ENCODE data around the gene BMP2K. TPM values are rescaled to one million over a fixed set of nuclear protein-coding genes. Genes with fewer than 3 reads are reported as not detected.
A peak's percentile ranks its signal among the peaks of the same experiment; 100 is the strongest.

The BMP2K gene
- total and polyA plus RNA-seq, 5 donors, result 12.1 to 62.7 (median 52.7) TPM

- intact Hi-C loops (cut with DNase I), result no loop called here
- H3K27me3 ChIP-seq (ENCODE audit: control insufficient read depth, insufficient read depth), result no peaks in the 10 kb centered on the region
- no peak for DNase-seq
- 64% methylated on average over 4 of the region's 4 CpGs for WGBS
- H3K4me3 ChIP-seq (ENCODE audit: low read length), result no peak overlapping the region
- peak; percentile 46 to 61 for ATAC-seq
- no peaks in the 10 kb centered on the region for H3K9me3 ChIP-seq (ENCODE audit: control insufficient read depth, low read length)
- no peak overlapping the region for H3K27ac ChIP-seq (ENCODE audit: low read length)
- no peaks in the 10 kb centered on the region for H3K4me1 ChIP-seq (ENCODE audit: control insufficient read depth, insufficient read depth, low read length)
Observed at GRCh38 chr4:78749258-78749971, 26.7 kb upstream of the BMP2K start.

- WGBS, result 17% methylated on average over 2 of the region's 2 CpGs
- H3K4me1 ChIP-seq (ENCODE audit: control insufficient read depth, insufficient read depth, low read length), result no peaks in the 10 kb centered on the region
- H3K27ac ChIP-seq (ENCODE audit: low read length), result no peak overlapping the region
- no peaks in the 10 kb centered on the region for H3K9me3 ChIP-seq (ENCODE audit: control insufficient read depth, low read length)
- ATAC-seq (peak; percentile 58 to 68), DNase-seq (no peak)
- intact Hi-C loops (cut with DNase I), result no loop called here
- no peak overlapping the region for H3K4me3 ChIP-seq (ENCODE audit: low read length)
- no peaks in the 10 kb centered on the region for H3K27me3 ChIP-seq (ENCODE audit: control insufficient read depth, insufficient read depth)
Observed at GRCh38 chr4:78749972-78750727, 26.0 kb upstream of the BMP2K start.

- DNase-seq (no peak), ATAC-seq (no peak)
- no peak overlapping the region for H3K27ac ChIP-seq (ENCODE audit: low read length)
- intact Hi-C loops (cut with DNase I), result no loop called here
- no peaks in the 10 kb centered on the region for H3K9me3 ChIP-seq (ENCODE audit: control insufficient read depth, low read length)
- H3K4me3 ChIP-seq (ENCODE audit: low read length), result no peak overlapping the region
- H3K27me3 ChIP-seq (ENCODE audit: control insufficient read depth, insufficient read depth), result no peaks in the 10 kb centered on the region
- no peaks in the 10 kb centered on the region for H3K4me1 ChIP-seq (ENCODE audit: control insufficient read depth, insufficient read depth, low read length)
- 96% methylated on average over 2 of the region's 2 CpGs for WGBS
Observed at GRCh38 chr4:78753091-78753490, 23.1 kb upstream of the BMP2K start.

- no peak for ATAC-seq
- Histone ChIP-seq H3K4me3 (ENCODE audit: low read length) (no peak overlapping the region), H3K27ac (ENCODE audit: low read length) (no peak overlapping the region), H3K27me3 (ENCODE audit: control insufficient read depth, insufficient read depth) (no peaks in the 10 kb centered on the region), H3K4me1 (ENCODE audit: control insufficient read depth, insufficient read depth, low read length) (no peaks in the 10 kb centered on the region), H3K9me3 (ENCODE audit: control insufficient read depth, low read length) (no peaks in the 10 kb centered on the region)
- 88% methylated on average over 3 of the region's 3 CpGs for WGBS
- intact Hi-C loops (cut with DNase I), result no loop called here
- DNase-seq, result no peak
Observed at GRCh38 chr4:78754872-78755271, 21.3 kb upstream of the BMP2K start.

GRCh38 chr4:78756137-78756536 is 20.0 kb upstream of the BMP2K start:
- ATAC-seq (no peak), DNase-seq (no peak)
- no peaks in the 10 kb centered on the region for H3K27me3 ChIP-seq (ENCODE audit: control insufficient read depth, insufficient read depth)
- 92% methylated on average over 3 of the region's 3 CpGs for WGBS
- no peak overlapping the region for H3K27ac ChIP-seq (ENCODE audit: low read length)
- intact Hi-C loops (cut with DNase I), result no loop called here
- H3K4me3 ChIP-seq (ENCODE audit: low read length), result no peak overlapping the region
- no peaks in the 10 kb centered on the region for H3K4me1 ChIP-seq (ENCODE audit: control insufficient read depth, insufficient read depth, low read length)
- no peaks in the 10 kb centered on the region for H3K9me3 ChIP-seq (ENCODE audit: control insufficient read depth, low read length)

- intact Hi-C loops (cut with DNase I), result no loop called here
- WGBS, result 91% methylated on average over 1 of the region's 1 CpG
Observed at GRCh38 chr4:78756776-78757175, 19.4 kb upstream of the BMP2K start.

GRCh38 chr4:78757574-78757973 is 18.6 kb upstream of the BMP2K start:
- H3K4me3 ChIP-seq (ENCODE audit: low read length), result no peak overlapping the region
- intact Hi-C loops (cut with DNase I), result no loop called here
- DNase-seq, result no peak
- no peak overlapping the region for H3K27ac ChIP-seq (ENCODE audit: low read length)
- ATAC-seq, result no peak
- no peaks in the 10 kb centered on the region for H3K27me3 ChIP-seq (ENCODE audit: control insufficient read depth, insufficient read depth)
- WGBS, result 94% methylated on average over 1 of the region's 1 CpG
- no peaks in the 10 kb centered on the region for H3K9me3 ChIP-seq (ENCODE audit: control insufficient read depth, low read length)
- no peaks in the 10 kb centered on the region for H3K4me1 ChIP-seq (ENCODE audit: control insufficient read depth, insufficient read depth, low read length)

More at GRCh38 chr4:78756776-78757175, 19.4 kb upstream of the BMP2K start:
- Histone ChIP-seq H3K4me1 (ENCODE audit: control insufficient read depth, insufficient read depth, low read length) (no peaks in the 10 kb centered on the region), H3K27me3 (ENCODE audit: control insufficient read depth, insufficient read depth) (no peaks in the 10 kb centered on the region), H3K9me3 (ENCODE audit: control insufficient read depth, low read length) (no peaks in the 10 kb centered on the region), H3K27ac (ENCODE audit: low read length) (no peak overlapping the region), H3K4me3 (ENCODE audit: low read length) (no peak overlapping the region)
- ATAC-seq (no peak), DNase-seq (no peak)

- H3K27ac ChIP-seq (ENCODE audit: low read length), result no peak overlapping the region
- DNase-seq (no peak), ATAC-seq (no peak)
- no peak overlapping the region for H3K4me3 ChIP-seq (ENCODE audit: low read length)
- intact Hi-C loops (cut with DNase I), result no loop called here
- no peaks in the 10 kb centered on the region for H3K9me3 ChIP-seq (ENCODE audit: control insufficient read depth, low read length)
- no peaks in the 10 kb centered on the region for H3K27me3 ChIP-seq (ENCODE audit: control insufficient read depth, insufficient read depth)
- 97% methylated on average over 1 of the region's 1 CpG for WGBS
- H3K4me1 ChIP-seq (ENCODE audit: control insufficient read depth, insufficient read depth, low read length), result no peaks in the 10 kb centered on the region
Observed at GRCh38 chr4:78758085-78758484, 18.1 kb upstream of the BMP2K start.

GRCh38 chr4:78762529-78762928 is 13.6 kb upstream of the BMP2K start:
- no peak for DNase-seq
- no peak for ATAC-seq
- no peaks in the 10 kb centered on the region for H3K27me3 ChIP-seq (ENCODE audit: control insufficient read depth, insufficient read depth)
- no peak overlapping the region for H3K27ac ChIP-seq (ENCODE audit: low read length)
- no peaks in the 10 kb centered on the region for H3K9me3 ChIP-seq (ENCODE audit: control insufficient read depth, low read length)
- intact Hi-C loops (cut with DNase I), result no loop called here
- no peak overlapping the region for H3K4me3 ChIP-seq (ENCODE audit: low read length)
- no peaks in the 10 kb centered on the region for H3K4me1 ChIP-seq (ENCODE audit: control insufficient read depth, insufficient read depth, low read length)
- WGBS, result 77% methylated on average over 2 of the region's 2 CpGs

- DNase-seq (no peak), ATAC-seq (no peak)
- 53% methylated on average over 1 of the region's 1 CpG for WGBS
- H3K9me3 ChIP-seq (ENCODE audit: control insufficient read depth, low read length), result no peaks in the 10 kb centered on the region
- no peak overlapping the region for H3K27ac ChIP-seq (ENCODE audit: low read length)
- no peaks in the 10 kb centered on the region for H3K4me1 ChIP-seq (ENCODE audit: control insufficient read depth, insufficient read depth, low read length)
- no peak overlapping the region for H3K4me3 ChIP-seq (ENCODE audit: low read length)
- no peaks in the 10 kb centered on the region for H3K27me3 ChIP-seq (ENCODE audit: control insufficient read depth, insufficient read depth)
- intact Hi-C loops (cut with DNase I), result no loop called here
Observed at GRCh38 chr4:78763251-78763650, 12.9 kb upstream of the BMP2K start.

- no peak overlapping the region for H3K27ac ChIP-seq (ENCODE audit: low read length)
- no peak overlapping the region for H3K4me3 ChIP-seq (ENCODE audit: low read length)
- no peaks in the 10 kb centered on the region for H3K4me1 ChIP-seq (ENCODE audit: control insufficient read depth, insufficient read depth, low read length)
- DNase-seq, result no peak
- no peaks in the 10 kb centered on the region for H3K27me3 ChIP-seq (ENCODE audit: control insufficient read depth, insufficient read depth)
- 82% methylated on average over 3 of the region's 3 CpGs for WGBS
- intact Hi-C loops (cut with DNase I), result no loop called here
- H3K9me3 ChIP-seq (ENCODE audit: control insufficient read depth, low read length), result no peaks in the 10 kb centered on the region
- no peak for ATAC-seq
Observed at GRCh38 chr4:78763763-78764387, 12.3 kb upstream of the BMP2K start.
